ENCODE data around the gene HIPK2.

DNA sequence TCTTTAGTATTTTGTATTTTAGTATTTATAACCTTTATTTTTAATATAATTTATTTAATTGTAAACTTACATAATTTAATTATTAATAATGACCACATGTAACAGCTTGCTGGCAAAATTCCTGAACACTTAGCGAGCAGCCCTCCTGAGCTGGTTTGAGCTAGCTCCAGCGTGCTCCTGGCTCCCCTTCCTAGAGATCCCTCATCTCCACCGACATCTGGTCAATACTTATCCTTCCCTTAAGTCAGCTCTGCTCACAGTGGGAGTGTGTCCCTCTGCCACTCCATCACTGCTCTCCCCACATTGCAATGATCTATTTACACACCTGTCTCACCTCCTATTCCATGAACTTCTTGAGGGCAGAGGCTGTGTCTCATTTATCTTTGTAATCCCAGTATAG, 30.6 kb upstream of the HIPK2 start:
- no peak for TF ChIP-seq CTCF (conservative IDR thresholded peaks at IDR 0.05)
- TF ChIP-seq ZFX (IDR thresholded peaks at IDR 0.05): no peak
